Activated CD8-positive, alpha-beta memory T cell treated with anti-CD3 and anti-CD28 coated beads, Interleukin-2, amount 50 U/mL, for 1 hour (primary cell): ENCODE data around the gene STON2.

ENCODE experiments used
- DNase-seq: peaks from one replicate; pipeline ENCODE4 v3.0.0-alpha.2; 2020; ENCODE audit errors: extremely low read depth

STON2 gene

GRCh38 chr14:81423504-81423903 is 23.4 kb upstream of the STON2 start:
- no peak for DNase-seq

- no peak for DNase-seq
Measured at GRCh38 chr14:81418057-81418790, 18.1 kb upstream of the STON2 start.

- no peak for DNase-seq
Measured at GRCh38 chr14:81416981-81417380, 16.9 kb upstream of the STON2 start.

- DNase-seq: no peak
Measured at GRCh38 chr14:81416194-81416952, 16.2 kb upstream of the STON2 start.

- DNase-seq: no peak
Measured at GRCh38 chr14:81415781-81416180, 15.7 kb upstream of the STON2 start.

- no peak for DNase-seq
Measured at GRCh38 chr14:81414123-81414522, 14.0 kb upstream of the STON2 start.

GRCh38 chr14:81412779-81413178 is 12.7 kb upstream of the STON2 start:
- no peak for DNase-seq

- DNase-seq: no peak
Measured at GRCh38 chr14:81408595-81408994, 8.5 kb upstream of the STON2 start.

GRCh38 chr14:81406863-81407262 is 6.7 kb upstream of the STON2 start:
- DNase-seq: no peak

- DNase-seq: no peak
Measured at GRCh38 chr14:81402123-81402495, 2.0 kb upstream of the STON2 start.

- DNase-seq: no peak
Measured at GRCh38 chr14:81401420-81402122, 1.4 kb upstream of the STON2 start.

GRCh38 chr14:81400852-81401251 is 728 bp upstream of the STON2 start:
- no peak for DNase-seq

- DNase-seq: no peak
Measured at GRCh38 chr14:81398196-81398891, 1.8 kb downstream of the STON2 start.

- no peak for DNase-seq
Measured at GRCh38 chr14:81396113-81396512, 4.0 kb downstream of the STON2 start.

GRCh38 chr14:81394739-81395138 is 5.4 kb downstream of the STON2 start:
- DNase-seq: no peak

- DNase-seq: no peak
Measured at GRCh38 chr14:81392976-81393643, 7.0 kb downstream of the STON2 start.

- no peak for DNase-seq
Measured at GRCh38 chr14:81392052-81392451, 8.1 kb downstream of the STON2 start.

GRCh38 chr14:81390696-81391095 is 9.4 kb downstream of the STON2 start:
- no peak for DNase-seq

- no peak for DNase-seq
Measured at GRCh38 chr14:81388336-81388735, 11.8 kb downstream of the STON2 start.

GRCh38 chr14:81386290-81386745 is 13.8 kb downstream of the STON2 start:
- DNase-seq: no peak

- no peak for DNase-seq
Measured at GRCh38 chr14:81385886-81386285, 14.2 kb downstream of the STON2 start.

- DNase-seq: no peak
Measured at GRCh38 chr14:81385419-81385818, 14.7 kb downstream of the STON2 start.
